ENCODE measurements around the gene STK11IP.

DNA sequence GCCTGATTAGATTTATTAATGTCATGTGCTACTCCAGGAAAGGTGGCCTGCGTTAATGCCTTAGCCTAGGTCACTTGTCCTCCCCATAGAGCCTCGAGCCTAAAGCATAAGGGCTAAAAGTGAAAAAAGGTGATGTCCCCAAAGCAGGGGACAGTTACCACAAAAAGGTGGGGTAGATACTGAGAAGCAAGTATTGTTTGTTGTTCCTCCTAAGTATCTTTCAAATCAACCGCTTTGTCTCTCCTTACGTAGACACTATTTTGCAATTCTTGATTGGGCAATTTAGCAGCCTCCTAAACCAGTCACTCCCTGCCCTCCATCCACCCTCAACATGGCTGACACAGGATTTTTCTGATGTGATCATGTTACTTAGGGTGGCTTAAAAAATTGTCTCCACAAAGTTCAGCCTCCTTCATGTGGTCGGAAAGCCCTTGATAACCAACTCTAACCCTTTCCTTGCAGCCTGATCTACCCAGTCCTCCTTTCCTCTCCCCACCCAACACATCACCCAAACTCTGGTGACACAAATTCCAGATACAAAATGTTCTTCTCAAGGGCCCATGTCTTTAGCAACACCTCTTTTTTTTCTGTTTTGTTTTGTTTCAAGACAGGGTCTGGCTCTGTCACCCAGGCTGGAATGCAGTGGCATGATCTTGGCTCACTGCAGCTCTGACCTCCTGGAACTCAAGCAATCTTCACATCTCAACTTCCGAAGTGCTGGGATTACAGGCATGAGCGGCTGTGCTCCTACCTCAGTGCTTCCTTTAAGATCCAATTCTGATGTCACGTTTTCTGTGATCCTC lies 18.6 kb upstream of the STK11IP start:
- no peak for TF ChIP-seq POLR2AphosphoS5 (IDR thresholded peaks at IDR 0.05)
- TF ChIP-seq, protein P1, sequence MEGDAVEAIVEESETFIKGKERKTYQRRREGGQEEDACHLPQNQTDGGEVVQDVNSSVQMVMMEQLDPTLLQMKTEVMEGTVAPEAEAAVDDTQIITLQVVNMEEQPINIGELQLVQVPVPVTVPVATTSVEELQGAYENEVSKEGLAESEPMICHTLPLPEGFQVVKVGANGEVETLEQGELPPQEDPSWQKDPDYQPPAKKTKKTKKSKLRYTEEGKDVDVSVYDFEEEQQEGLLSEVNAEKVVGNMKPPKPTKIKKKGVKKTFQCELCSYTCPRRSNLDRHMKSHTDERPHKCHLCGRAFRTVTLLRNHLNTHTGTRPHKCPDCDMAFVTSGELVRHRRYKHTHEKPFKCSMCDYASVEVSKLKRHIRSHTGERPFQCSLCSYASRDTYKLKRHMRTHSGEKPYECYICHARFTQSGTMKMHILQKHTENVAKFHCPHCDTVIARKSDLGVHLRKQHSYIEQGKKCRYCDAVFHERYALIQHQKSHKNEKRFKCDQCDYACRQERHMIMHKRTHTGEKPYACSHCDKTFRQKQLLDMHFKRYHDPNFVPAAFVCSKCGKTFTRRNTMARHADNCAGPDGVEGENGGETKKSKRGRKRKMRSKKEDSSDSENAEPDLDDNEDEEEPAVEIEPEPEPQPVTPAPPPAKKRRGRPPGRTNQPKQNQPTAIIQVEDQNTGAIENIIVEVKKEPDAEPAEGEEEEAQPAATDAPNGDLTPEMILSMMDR (IDR thresholded peaks at IDR 0.05), result no peak
- TF ChIP-seq POLR2A (IDR thresholded peaks at IDR 0.05), result no peak
